ENCODE data around the gene IMP4.

Gene IMP4

GRCh38 chr2:130381619-130382018 lies 38.9 kb downstream of the IMP4 start:
- H3K27ac ChIP-seq (ENCODE audit: low read depth, low read length) = no peak overlapping the region
- no peak for TF ChIP-seq EZH2phosphoT487 (conservative IDR thresholded peaks at IDR 0.05; ENCODE audit: low read length)
- TF ChIP-seq, protein P1, sequence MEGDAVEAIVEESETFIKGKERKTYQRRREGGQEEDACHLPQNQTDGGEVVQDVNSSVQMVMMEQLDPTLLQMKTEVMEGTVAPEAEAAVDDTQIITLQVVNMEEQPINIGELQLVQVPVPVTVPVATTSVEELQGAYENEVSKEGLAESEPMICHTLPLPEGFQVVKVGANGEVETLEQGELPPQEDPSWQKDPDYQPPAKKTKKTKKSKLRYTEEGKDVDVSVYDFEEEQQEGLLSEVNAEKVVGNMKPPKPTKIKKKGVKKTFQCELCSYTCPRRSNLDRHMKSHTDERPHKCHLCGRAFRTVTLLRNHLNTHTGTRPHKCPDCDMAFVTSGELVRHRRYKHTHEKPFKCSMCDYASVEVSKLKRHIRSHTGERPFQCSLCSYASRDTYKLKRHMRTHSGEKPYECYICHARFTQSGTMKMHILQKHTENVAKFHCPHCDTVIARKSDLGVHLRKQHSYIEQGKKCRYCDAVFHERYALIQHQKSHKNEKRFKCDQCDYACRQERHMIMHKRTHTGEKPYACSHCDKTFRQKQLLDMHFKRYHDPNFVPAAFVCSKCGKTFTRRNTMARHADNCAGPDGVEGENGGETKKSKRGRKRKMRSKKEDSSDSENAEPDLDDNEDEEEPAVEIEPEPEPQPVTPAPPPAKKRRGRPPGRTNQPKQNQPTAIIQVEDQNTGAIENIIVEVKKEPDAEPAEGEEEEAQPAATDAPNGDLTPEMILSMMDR (IDR thresholded peaks at IDR 0.05; ENCODE audit: insufficient read depth, low read length, poor library complexity, severe bottlenecking) = no peak
- no peaks in the 10 kb centered on the region for H3K9me3 ChIP-seq (ENCODE audit: insufficient read depth, low read length)
- H4K20me1 ChIP-seq (ENCODE audit: low read depth, low read length) = no peaks in the 10 kb centered on the region
- no peaks in the 10 kb centered on the region for H3K9me2 ChIP-seq (replicated peaks; ENCODE audit: insufficient read depth, low read length)
- no peak overlapping the region for H3K4me3 ChIP-seq (ENCODE audit: insufficient read depth, low read length, poor library complexity, severe bottlenecking)
- no peaks in the 10 kb centered on the region for H3K36me3 ChIP-seq (ENCODE audit: low read length)
- H3K9ac ChIP-seq (ENCODE audit: low read length) = no peak overlapping the region
- H3K79me2 ChIP-seq (ENCODE audit: insufficient read depth, low read length) = no peaks in the 10 kb centered on the region
- no peak overlapping the region for H2AFZ ChIP-seq (ENCODE audit: low read depth, low read length, severe bottlenecking)
- H3K4me2 ChIP-seq (ENCODE audit: low read depth, low read length, poor library complexity, severe bottlenecking) = no peak overlapping the region
- H3K27me3 ChIP-seq (ENCODE audit: low read length) = no peaks in the 10 kb centered on the region
- no peaks in the 10 kb centered on the region for H3F3A ChIP-seq (ENCODE audit: insufficient read depth)

DNA sequence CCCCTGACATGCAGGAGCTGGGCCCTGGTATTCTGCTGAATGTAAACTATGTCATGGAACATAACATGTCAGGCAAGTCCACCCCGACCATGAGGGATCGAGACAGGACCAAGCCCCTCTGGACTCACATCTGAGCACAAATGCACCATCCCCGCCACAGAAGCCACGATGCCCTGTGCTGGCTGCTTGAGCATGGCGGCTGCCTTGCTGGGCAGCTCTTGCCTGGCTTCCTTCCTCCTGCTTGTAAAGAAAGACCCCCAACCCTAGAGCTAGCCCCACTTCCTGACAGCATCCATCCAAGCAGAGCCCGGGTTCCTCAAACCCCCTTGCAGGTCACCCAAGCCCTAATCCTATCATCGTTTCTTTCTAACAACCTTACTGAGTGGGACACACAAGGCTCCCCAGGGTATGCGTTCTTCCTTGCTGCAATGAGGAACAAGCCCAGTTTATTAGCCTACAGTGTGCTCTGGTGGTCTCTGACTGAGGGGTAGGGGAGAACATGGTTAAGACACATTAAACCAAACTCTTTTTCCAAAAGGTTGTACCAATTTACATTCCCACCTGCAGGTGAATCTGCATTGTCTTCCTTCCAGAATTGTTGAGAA lies 39.7 kb downstream of the IMP4 start:
- H3K9ac ChIP-seq (ENCODE audit: low read length) = no peak overlapping the region
- H3K9me3 ChIP-seq (ENCODE audit: insufficient read depth, low read length) = no peaks in the 10 kb centered on the region
- H2AFZ ChIP-seq (ENCODE audit: low read depth, low read length, severe bottlenecking) = no peak overlapping the region
- H3K36me3 ChIP-seq (ENCODE audit: low read length) = no peaks in the 10 kb centered on the region
- H3K27ac ChIP-seq (ENCODE audit: low read depth, low read length) = no peak overlapping the region
- no peaks in the 10 kb centered on the region for H3K27me3 ChIP-seq (ENCODE audit: low read length)
- H3K79me2 ChIP-seq (ENCODE audit: insufficient read depth, low read length) = no peaks in the 10 kb centered on the region
- no peaks in the 10 kb centered on the region for H3K9me2 ChIP-seq (replicated peaks; ENCODE audit: insufficient read depth, low read length)
- no peaks in the 10 kb centered on the region for H3F3A ChIP-seq (ENCODE audit: insufficient read depth)
- no peak for TF ChIP-seq EZH2phosphoT487 (conservative IDR thresholded peaks at IDR 0.05; ENCODE audit: low read length)
- TF ChIP-seq, protein P1 (IDR thresholded peaks at IDR 0.05; ENCODE audit: insufficient read depth, low read length, poor library complexity, severe bottlenecking) = no peak
- H3K4me2 ChIP-seq (ENCODE audit: low read depth, low read length, poor library complexity, severe bottlenecking) = no peak overlapping the region
- no peaks in the 10 kb centered on the region for H4K20me1 ChIP-seq (ENCODE audit: low read depth, low read length)
- no peak overlapping the region for H3K4me3 ChIP-seq (ENCODE audit: insufficient read depth, low read length, poor library complexity, severe bottlenecking)

DNA sequence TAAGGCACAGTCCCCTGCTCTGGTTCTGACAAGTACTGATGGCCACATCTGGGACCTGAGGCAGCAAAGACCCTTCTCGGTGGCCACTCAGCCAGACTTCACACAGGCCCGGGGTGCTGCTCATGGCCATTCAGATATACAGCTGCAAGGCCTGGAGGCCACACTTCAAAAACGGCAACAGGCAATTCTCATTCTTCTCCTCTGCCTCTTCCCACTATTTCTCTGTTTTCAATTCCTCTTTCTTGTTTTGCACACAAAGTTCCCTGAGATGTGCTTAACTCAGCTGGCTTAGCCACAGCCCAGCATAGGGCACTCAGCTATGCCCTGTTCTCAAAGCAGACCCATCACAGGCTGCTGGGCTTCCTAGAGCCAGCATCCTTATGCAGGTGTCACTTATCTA lies 43.0 kb downstream of the IMP4 start:
- no peaks in the 10 kb centered on the region for H3F3A ChIP-seq (ENCODE audit: insufficient read depth)
- no peaks in the 10 kb centered on the region for H3K27me3 ChIP-seq (ENCODE audit: low read length)
- H3K36me3 ChIP-seq (ENCODE audit: low read length) = no peaks in the 10 kb centered on the region
- no peaks in the 10 kb centered on the region for H3K9me2 ChIP-seq (replicated peaks; ENCODE audit: insufficient read depth, low read length)
- no peaks in the 10 kb centered on the region for H3K9me3 ChIP-seq (ENCODE audit: insufficient read depth, low read length)
- H3K9ac ChIP-seq (ENCODE audit: low read length) = no peak overlapping the region
- H3K27ac ChIP-seq (ENCODE audit: low read depth, low read length) = no peak overlapping the region
- H3K4me3 ChIP-seq (ENCODE audit: insufficient read depth, low read length, poor library complexity, severe bottlenecking) = no peak overlapping the region
- no peaks in the 10 kb centered on the region for H4K20me1 ChIP-seq (ENCODE audit: low read depth, low read length)
- no peak overlapping the region for H2AFZ ChIP-seq (ENCODE audit: low read depth, low read length, severe bottlenecking)
- no peak overlapping the region for H3K4me2 ChIP-seq (ENCODE audit: low read depth, low read length, poor library complexity, severe bottlenecking)
- no peaks in the 10 kb centered on the region for H3K79me2 ChIP-seq (ENCODE audit: insufficient read depth, low read length)
- TF ChIP-seq, protein P1 (IDR thresholded peaks at IDR 0.05; ENCODE audit: insufficient read depth, low read length, poor library complexity, severe bottlenecking) = no peak
- TF ChIP-seq EZH2phosphoT487 (conservative IDR thresholded peaks at IDR 0.05; ENCODE audit: low read length) = no peak

Measured in SU-DHL-6 (cell line).